ENCODE results near the gene ACACB. TPM values are rescaled to one million over a fixed set of nuclear protein-coding genes. Genes with fewer than 3 reads are reported as not detected.

ACACB gene
- total RNA-seq, 2 donors from 2014 or later, result 6.8 to 12.7 TPM

DNA sequence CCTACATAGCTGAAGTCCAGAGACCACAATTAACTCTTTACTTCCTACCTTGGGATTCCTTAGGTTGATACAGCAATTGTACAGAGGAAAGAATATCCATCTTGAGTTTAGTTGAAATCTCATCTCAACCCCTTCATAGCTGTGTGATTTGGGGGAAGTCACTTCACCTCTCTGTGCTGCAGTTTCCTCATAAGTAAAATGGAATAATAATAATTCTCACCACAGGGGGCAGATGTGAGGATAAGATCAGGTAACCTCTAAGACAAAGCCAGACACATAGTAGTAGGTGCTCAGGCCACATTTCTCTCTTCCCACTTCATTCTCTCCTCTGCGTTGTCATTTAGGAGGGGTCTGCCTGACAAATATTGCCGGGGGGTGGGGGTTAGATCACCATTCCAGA is 186.0 kb downstream of the ACACB start:
- Histone ChIP-seq H3K9me3 (ENCODE audit: control insufficient read depth, low read length) (no peaks in the 10 kb centered on the region), H3K36me3 (ENCODE audit: control insufficient read depth, insufficient read depth, low read length) (no peaks in the 10 kb centered on the region), H3K27ac (ENCODE audit: low read depth, low read length) (no peak overlapping the region), H3K4me3 (ENCODE audit: low read length) (no peak overlapping the region), H3K9ac (ENCODE audit: extremely low read depth, low read length, poor library complexity, severe bottlenecking) (no peak overlapping the region), H3K4me1 (ENCODE audit: control insufficient read depth, insufficient read depth, low read length) (peaks cover 24% of the 10 kb centered on the region), H3K27me3 (ENCODE audit: control insufficient read depth, insufficient read depth, low read length, poor library complexity, severe bottlenecking) (no peaks in the 10 kb centered on the region)
- H3K4me3 Mint-ChIP-seq, result no peak overlapping the region
- no peaks in the 10 kb centered on the region for H3K9me3 Mint-ChIP-seq
- H3K4me1 Mint-ChIP-seq, result peaks cover 23% of the 10 kb centered on the region
- no peak for TF ChIP-seq CTCF (conservative IDR thresholded peaks at IDR 0.05)
- no peak overlapping the region for H3K27ac Mint-ChIP-seq
- WGBS, 2 experiments (ENCODE audit: insufficient coverage in 1 of 2, insufficient read length in 1 of 2), result 87% methylated on average over 2 of the region's 2 CpGs; no CpG with 5 or more reads in 1 of the 2 experiments
- H3K36me3 Mint-ChIP-seq (ENCODE audit: low read depth), result no peaks in the 10 kb centered on the region
- peaks cover 3% of the 10 kb centered on the region for H3K27me3 Mint-ChIP-seq (ENCODE audit: insufficient read depth)
- no peak for DNase-seq

- no peak for DNase-seq
- no peak for TF ChIP-seq CTCF (conservative IDR thresholded peaks at IDR 0.05)
- H3K4me3 Mint-ChIP-seq, result no peak overlapping the region
- Histone ChIP-seq H3K36me3 (ENCODE audit: control insufficient read depth, insufficient read depth, low read length) (no peaks in the 10 kb centered on the region), H3K4me3 (ENCODE audit: low read length) (no peak overlapping the region), H3K4me1 (ENCODE audit: control insufficient read depth, insufficient read depth, low read length) (peaks cover 28% of the 10 kb centered on the region), H3K9me3 (ENCODE audit: control insufficient read depth, low read length) (no peaks in the 10 kb centered on the region), H3K27ac (ENCODE audit: low read depth, low read length) (no peak overlapping the region), H3K9ac (ENCODE audit: extremely low read depth, low read length, poor library complexity, severe bottlenecking) (no peak overlapping the region), H3K27me3 (ENCODE audit: control insufficient read depth, insufficient read depth, low read length, poor library complexity, severe bottlenecking) (no peaks in the 10 kb centered on the region)
- peaks cover 7% of the 10 kb centered on the region for H3K27me3 Mint-ChIP-seq (ENCODE audit: insufficient read depth)
- 80% methylated on average over 4 of the region's 5 CpGs; no CpG with 5 or more reads in 1 of the 2 experiments for WGBS, 2 experiments (ENCODE audit: insufficient coverage in 1 of 2, insufficient read length in 1 of 2)
- no peaks in the 10 kb centered on the region for H3K36me3 Mint-ChIP-seq (ENCODE audit: low read depth)
- peaks cover 27% of the 10 kb centered on the region for H3K4me1 Mint-ChIP-seq
- no peaks in the 10 kb centered on the region for H3K9me3 Mint-ChIP-seq
- H3K27ac Mint-ChIP-seq, result no peak overlapping the region
Observed at GRCh38 chr12:109302770-109303169, 186.4 kb downstream of the ACACB start.

- Histone ChIP-seq H3K36me3 (ENCODE audit: control insufficient read depth, insufficient read depth, low read length) (no peaks in the 10 kb centered on the region), H3K27ac (ENCODE audit: low read depth, low read length) (no peak overlapping the region), H3K4me3 (ENCODE audit: low read length) (no peak overlapping the region), H3K9ac (ENCODE audit: extremely low read depth, low read length, poor library complexity, severe bottlenecking) (no peak overlapping the region), H3K4me1 (ENCODE audit: control insufficient read depth, insufficient read depth, low read length) (peaks cover 31% of the 10 kb centered on the region), H3K9me3 (ENCODE audit: control insufficient read depth, low read length) (no peaks in the 10 kb centered on the region), H3K27me3 (ENCODE audit: control insufficient read depth, insufficient read depth, low read length, poor library complexity, severe bottlenecking) (peaks cover 9% of the 10 kb centered on the region)
- Mint-ChIP-seq H3K36me3 (ENCODE audit: low read depth) (no peaks in the 10 kb centered on the region), H3K4me1 (peaks cover 39% of the 10 kb centered on the region), H3K27ac (no peak overlapping the region), H3K27me3 (ENCODE audit: insufficient read depth) (peaks cover 22% of the 10 kb centered on the region), H3K4me3 (no peak overlapping the region), H3K9me3 (no peaks in the 10 kb centered on the region)
- TF ChIP-seq CTCF (conservative IDR thresholded peaks at IDR 0.05), result no peak
- WGBS, 2 experiments (ENCODE audit: insufficient coverage in 1 of 2, insufficient read length in 1 of 2), result 54 to 83% methylated on average over 7 to 8 of the region's 8 CpGs
- no peak for DNase-seq
Observed at GRCh38 chr12:109304485-109304884, 188.1 kb downstream of the ACACB start.
